GM19099 (cell line): ENCODE results near the gene ZNF649.
A peak's percentile ranks its signal among the peaks of the same experiment; 100 is the strongest.

Source experiments
- POLR2A ChIP-seq: IDR thresholded peaks from 3 replicates; pipeline ENCODE4 v1.6.1; 2011; ENCODE audit warnings: low read depth; ENCODE audit not compliant: insufficient read length; ENCODE audit errors: extremely low read depth

ZNF649 gene

DNA sequence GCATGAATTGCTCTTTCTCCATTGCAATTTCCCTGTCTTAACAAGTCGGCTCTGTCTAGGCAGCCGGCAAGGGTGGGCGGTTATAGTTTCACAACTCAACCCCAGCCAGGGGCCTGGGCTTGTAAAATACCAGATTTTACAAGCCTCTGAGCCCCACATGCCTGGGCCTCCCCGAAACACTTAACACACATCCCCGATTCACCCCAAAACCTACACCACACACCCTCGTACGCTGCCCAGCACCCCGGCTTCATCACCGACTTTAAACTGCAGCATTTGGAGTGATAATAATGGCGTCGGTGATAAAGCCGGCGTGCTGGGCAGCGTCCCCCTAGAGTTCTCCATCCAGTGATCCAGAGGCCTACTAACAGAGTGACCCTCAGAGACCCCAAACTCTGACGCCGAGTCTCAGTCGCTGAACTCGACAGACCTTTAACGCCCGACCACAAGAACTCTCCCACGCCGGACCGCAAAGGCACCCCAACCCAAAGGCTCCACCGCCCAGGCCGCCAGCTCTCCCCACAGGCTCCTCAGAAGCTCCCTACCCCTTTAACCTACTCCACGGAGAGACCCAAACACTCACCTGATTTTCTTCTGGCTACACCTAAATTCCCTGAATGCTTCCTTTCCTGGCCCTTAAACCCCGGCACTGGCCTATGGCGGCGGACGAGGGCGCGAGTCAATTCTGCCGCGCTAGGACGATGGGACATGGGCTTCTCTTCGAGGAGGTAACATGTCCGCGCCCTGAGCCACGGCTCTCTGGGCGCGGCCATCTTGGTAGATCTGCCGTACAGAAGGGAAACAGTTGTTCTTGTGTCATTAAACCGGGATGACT, at the start of gene ZNF649:
ZNF649 (minus strand) TSS at position 687 of the 835 bp plus-strand sequence. CDS start 4,910 bp downstream, outside the sequence.
- TF ChIP-seq POLR2A, result peak; percentile 58

DNA sequence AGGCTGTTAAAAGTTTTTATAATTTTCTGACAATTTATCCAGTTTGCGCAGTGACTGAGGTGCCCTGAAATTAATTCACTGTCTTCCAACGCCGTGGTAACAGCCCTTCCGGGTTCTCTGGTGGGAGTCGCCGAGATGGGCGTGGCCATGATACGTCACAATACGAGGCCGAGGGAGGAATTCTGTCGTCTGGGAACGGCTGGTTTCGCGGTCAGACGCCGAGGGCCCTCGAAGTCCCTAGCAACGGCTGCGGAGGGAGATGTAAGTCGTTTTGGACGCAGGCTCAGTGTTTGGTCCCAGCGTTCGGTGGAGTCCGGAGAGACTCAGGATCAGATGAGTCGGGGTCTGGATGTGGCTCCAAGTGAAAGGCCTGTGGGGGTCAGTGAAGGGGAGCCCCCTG, 44.2 kb upstream of the ZNF649 start:
- no peak for TF ChIP-seq POLR2A

- no peak for TF ChIP-seq POLR2A
These were observed 41.8 kb upstream of the ZNF649 start for GRCh38 chr19:51946602-51947001.

DNA sequence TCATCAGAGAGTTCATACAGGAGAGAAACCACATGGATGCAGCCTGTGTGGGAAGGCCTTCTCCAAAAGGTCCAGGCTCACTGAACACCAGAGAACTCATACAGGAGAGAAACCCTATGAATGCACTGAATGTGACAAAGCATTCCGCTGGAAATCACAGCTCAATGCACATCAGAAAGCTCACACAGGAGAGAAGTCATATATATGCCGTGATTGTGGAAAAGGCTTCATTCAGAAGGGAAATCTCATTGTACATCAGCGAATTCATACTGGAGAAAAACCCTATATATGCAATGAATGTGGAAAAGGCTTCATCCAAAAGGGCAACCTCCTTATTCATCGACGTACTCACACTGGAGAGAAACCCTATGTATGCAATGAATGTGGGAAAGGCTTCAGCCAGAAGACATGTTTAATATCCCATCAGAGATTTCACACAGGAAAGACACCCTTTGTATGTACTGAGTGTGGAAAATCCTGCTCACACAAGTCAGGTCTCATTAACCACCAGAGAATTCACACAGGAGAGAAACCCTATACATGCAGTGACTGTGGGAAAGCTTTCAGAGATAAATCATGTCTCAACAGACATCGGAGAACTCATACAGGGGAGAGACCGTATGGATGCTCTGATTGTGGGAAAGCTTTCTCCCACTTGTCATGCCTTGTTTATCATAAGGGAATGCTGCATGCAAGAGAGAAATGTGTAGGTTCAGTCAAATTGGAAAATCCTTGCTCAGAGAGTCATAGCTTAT, 40.2 kb upstream of the ZNF649 start:
- TF ChIP-seq POLR2A, result no peak

DNA sequence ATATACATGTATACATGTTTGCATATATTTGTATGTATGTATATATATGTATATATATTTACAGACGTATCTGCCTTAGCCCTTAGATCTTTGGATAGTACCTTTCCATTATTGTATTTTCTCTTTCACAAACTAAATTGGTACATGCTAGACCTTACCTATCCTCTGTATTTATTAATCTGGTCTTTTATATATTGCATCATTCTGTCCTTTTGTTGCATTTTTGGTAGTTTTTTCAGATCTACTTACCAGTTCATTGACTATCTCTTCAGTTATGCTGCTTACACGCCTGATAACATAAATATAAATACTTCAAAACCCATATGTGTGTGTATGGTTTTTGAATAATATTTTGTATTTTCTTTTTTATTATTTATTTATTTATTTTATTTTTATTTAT, 34.1 kb upstream of the ZNF649 start:
- TF ChIP-seq POLR2A, result no peak

DNA sequence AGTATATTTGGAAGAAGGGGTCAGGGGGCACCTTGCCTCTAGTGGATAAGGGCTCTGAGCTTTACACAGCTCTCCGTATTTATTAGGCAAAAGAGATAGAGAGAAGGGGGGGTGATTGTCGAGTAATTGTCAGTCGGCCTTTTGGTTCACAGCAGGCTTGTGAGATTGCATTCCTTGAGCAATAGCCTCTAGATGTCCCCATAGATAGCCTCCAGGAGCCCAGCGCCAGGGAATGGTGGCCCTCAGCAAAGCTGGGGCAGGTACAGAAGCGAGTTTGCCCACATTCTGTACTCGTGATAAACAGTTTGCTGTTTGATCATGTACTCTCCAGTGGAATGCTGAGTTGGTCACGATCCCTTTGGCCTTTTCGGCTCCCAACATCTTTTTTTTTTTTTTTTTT, 27.1 kb upstream of the ZNF649 start:
- no peak for TF ChIP-seq POLR2A

- TF ChIP-seq POLR2A, result no peak
These were observed 23.0 kb upstream of the ZNF649 start for GRCh38 chr19:51927859-51928258.

DNA sequence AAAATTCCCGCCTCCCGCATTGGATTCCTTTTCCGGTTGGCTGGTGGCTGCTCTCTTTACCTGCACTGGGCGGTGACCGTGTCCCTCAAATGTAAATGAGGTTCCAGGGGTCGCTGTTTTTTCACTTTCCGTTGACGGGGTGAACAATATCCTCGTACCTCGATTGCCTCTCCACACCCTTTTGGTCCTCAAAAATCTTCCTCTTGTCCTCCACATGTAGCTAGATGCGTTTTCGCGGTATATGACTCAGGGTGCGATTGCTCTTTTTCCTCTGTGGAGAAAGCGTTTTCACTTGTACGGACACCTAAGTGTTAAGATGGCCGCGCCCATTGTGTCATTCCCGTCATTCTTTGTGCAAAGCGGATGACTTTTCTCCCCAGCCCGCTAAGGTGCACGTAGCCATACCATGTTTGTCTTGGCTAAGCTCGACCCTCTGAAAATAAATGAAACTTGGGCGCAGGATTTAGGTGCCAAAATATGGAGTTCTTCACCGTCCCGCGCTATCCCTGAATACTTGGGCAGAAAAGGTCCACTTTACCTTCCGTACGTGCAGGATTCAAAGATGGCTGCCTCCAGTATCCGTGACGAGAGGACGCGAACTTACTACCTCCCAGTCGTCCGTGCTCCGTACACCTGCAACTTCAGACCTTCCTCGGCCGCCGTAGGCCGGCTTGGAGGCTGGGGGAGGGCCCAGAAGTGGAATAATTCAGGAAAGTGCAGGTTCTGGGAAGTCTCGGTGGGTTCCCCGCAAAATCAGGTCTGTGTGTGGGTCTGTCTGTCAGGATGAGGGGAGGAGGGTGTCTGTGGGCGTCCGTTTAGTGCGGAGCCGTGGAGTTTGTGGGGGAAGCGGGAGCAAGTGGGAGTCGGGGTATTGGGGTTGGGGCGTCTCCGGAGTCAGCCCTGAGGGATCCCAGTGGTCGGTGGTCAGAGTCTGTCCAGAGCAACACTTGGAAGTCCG, 22.2 kb upstream of the ZNF649 start, which contains the start of gene ZNF613:
ZNF613 (plus strand) TSS at position 689 of the 958 bp plus-strand sequence. CDS start 8,749 bp downstream, outside the sequence.
- TF ChIP-seq POLR2A, result peak; percentile 58

GRCh38 chr19:51926426-51926783, 21.6 kb upstream of the ZNF649 start:
- TF ChIP-seq POLR2A, result no peak

- TF ChIP-seq POLR2A, result no peak
These were observed 17.1 kb upstream of the ZNF649 start for GRCh38 chr19:51921949-51922348.

- TF ChIP-seq POLR2A, result no peak
These were observed 14.8 kb upstream of the ZNF649 start for GRCh38 chr19:51919606-51920005.

- TF ChIP-seq POLR2A, result no peak
These were observed 11.3 kb upstream of the ZNF649 start for GRCh38 chr19:51916167-51916566.

DNA sequence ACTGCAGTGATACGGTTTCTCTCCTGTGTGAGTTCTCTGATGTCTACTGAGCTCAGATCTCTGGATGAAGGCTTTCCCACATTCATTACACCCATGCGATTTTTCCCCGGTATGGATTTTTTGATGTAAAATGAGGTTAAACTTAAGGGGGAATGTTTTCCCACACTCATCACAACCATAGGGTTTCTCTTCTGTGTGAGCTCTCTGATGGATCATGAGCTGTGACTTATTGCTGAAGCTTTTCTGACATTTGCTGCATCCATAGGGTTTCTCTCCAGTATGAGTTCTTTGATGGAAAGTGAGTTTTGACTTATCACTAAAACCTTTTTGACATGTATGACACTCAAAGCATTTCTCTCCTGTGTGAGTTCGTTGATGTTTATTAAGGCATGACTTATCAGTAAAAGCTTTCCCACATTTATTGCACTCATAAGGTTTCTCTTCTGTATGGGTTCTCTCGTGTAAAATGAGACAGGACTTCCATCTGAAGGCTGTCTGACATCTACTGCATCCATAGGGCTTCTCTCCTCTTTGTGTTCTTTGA, 10.6 kb upstream of the ZNF649 start:
- no peak for TF ChIP-seq POLR2A

GRCh38 chr19:51905206-51905605, 389 bp upstream of the ZNF649 start:
- no peak for TF ChIP-seq POLR2A
